ENCODE results near the gene C5orf63. TPM values are rescaled to one million over a fixed set of nuclear protein-coding genes. Genes with fewer than 3 reads are reported as not detected.

The C5orf63 gene
- total RNA-seq, 2 experiments from 2014 or later: 9.5 TPM

DNA sequence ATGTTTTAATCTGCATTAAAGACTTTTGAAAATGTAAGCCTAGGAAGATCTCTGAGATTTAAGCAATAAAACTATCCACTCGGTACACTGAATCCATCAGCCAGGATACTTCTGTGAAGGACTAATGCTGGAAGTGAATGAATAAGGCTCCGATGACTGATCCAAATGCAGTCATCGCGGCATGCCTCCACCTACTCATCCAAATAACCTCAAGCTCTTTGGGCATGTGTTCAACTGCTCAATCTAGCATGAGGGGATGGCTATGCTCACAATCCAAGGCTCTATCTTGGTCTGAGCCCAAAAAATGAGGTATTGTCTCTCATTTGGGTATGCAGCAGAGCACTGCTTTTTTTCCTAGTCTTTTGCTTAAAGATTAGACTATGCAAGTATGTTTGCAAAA, 62.1 kb downstream of the C5orf63 start:
- intact Hi-C loops (cut with micrococcal nuclease): no loop called here
- TF ChIP-seq, protein P1, sequence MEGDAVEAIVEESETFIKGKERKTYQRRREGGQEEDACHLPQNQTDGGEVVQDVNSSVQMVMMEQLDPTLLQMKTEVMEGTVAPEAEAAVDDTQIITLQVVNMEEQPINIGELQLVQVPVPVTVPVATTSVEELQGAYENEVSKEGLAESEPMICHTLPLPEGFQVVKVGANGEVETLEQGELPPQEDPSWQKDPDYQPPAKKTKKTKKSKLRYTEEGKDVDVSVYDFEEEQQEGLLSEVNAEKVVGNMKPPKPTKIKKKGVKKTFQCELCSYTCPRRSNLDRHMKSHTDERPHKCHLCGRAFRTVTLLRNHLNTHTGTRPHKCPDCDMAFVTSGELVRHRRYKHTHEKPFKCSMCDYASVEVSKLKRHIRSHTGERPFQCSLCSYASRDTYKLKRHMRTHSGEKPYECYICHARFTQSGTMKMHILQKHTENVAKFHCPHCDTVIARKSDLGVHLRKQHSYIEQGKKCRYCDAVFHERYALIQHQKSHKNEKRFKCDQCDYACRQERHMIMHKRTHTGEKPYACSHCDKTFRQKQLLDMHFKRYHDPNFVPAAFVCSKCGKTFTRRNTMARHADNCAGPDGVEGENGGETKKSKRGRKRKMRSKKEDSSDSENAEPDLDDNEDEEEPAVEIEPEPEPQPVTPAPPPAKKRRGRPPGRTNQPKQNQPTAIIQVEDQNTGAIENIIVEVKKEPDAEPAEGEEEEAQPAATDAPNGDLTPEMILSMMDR (IDR thresholded peaks at IDR 0.05): no peak
- peaks cover 3% of the 10 kb centered on the region for H3K9me3 Mint-ChIP-seq
- H3K27ac Mint-ChIP-seq: peak overlapping the region; percentile 67
- no peak for DNase-seq
- POLR2A ChIA-PET: interaction anchor here (2.0 kb wide), 1 partner anchor 18 kb away, joined by 5 read pairs; no protein-coding TSS in a partner anchor
- peaks cover 48% of the 10 kb centered on the region for H3K4me1 Mint-ChIP-seq (ENCODE audit: low read depth)
- H3K27me3 Mint-ChIP-seq: no peaks in the 10 kb centered on the region
- H3K36me3 Mint-ChIP-seq (ENCODE audit: low read depth): peaks cover 4% of the 10 kb centered on the region
- CTCF ChIA-PET: interaction anchor here (1.3 kb wide), 1 partner anchor 18 kb away, joined by 4 read pairs; no protein-coding TSS in a partner anchor
- H3K4me3 Mint-ChIP-seq: no peak overlapping the region
- ATAC-seq: no peak

DNA sequence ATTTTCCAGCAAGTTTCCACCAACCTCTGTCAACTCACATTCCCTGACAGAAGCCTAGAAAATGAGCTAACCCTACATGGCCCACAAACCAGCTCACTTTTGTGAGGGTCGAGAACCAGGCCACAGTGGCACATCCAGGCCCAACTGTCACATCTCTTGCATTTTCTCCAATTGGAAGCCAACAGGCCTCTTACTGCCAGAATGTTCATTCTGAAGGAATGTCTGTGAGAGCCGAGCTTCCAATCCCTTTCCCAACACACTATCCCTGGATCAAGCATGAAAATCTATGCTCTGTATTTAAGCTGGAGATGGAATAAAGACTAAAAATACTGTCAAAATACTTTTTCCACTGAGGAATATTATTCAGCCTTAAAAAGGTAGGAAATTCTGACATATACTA, 62.9 kb downstream of the C5orf63 start:
- POLR2A ChIA-PET: interaction anchor here (0.7 kb wide), 1 partner anchor 875 kb away, joined by 3 read pairs; no protein-coding TSS in a partner anchor
- ATAC-seq (no peak), DNase-seq (no peak)
- no peak overlapping the region for H3K27ac Mint-ChIP-seq
- TF ChIP-seq, protein P1 (IDR thresholded peaks at IDR 0.05): no peak
- peaks cover 3% of the 10 kb centered on the region for H3K9me3 Mint-ChIP-seq
- intact Hi-C loops (cut with micrococcal nuclease): no loop called here
- H3K4me3 Mint-ChIP-seq: no peak overlapping the region
- H3K36me3 Mint-ChIP-seq (ENCODE audit: low read depth): peaks cover 4% of the 10 kb centered on the region
- H3K27me3 Mint-ChIP-seq: no peaks in the 10 kb centered on the region
- CTCF ChIA-PET: no interaction called here
- peaks cover 46% of the 10 kb centered on the region for H3K4me1 Mint-ChIP-seq (ENCODE audit: low read depth)

DNA sequence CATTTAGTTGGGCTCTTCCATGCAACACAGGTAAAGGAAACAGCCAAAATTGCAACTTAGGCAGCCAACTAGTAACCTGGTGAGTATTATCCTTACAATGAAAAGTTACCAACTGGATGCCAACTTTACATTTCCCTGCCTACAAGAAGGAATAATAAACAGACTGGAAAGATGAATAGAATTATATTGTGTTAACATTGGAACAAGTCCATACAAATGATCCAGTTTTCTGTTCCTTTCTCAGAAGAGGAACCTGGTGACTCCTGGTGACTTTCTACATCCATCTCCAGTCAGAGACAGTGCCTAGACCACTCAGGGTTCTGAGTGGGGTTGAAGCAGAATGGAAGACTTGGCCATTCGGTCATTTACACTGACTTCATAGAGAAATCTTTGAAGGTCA, 63.5 kb downstream of the C5orf63 start:
- ChIA-PET POLR2A (no interaction called here), CTCF (no interaction called here)
- intact Hi-C loops (cut with micrococcal nuclease): no loop called here
- no peak overlapping the region for H3K4me3 Mint-ChIP-seq
- H3K36me3 Mint-ChIP-seq (ENCODE audit: low read depth): peaks cover 4% of the 10 kb centered on the region
- no peaks in the 10 kb centered on the region for H3K27me3 Mint-ChIP-seq
- TF ChIP-seq, protein P1 (IDR thresholded peaks at IDR 0.05): no peak
- H3K9me3 Mint-ChIP-seq: peaks cover 3% of the 10 kb centered on the region
- no peak for ATAC-seq
- no peak overlapping the region for H3K27ac Mint-ChIP-seq
- H3K4me1 Mint-ChIP-seq (ENCODE audit: low read depth): peaks cover 43% of the 10 kb centered on the region
- no peak for DNase-seq

DNA sequence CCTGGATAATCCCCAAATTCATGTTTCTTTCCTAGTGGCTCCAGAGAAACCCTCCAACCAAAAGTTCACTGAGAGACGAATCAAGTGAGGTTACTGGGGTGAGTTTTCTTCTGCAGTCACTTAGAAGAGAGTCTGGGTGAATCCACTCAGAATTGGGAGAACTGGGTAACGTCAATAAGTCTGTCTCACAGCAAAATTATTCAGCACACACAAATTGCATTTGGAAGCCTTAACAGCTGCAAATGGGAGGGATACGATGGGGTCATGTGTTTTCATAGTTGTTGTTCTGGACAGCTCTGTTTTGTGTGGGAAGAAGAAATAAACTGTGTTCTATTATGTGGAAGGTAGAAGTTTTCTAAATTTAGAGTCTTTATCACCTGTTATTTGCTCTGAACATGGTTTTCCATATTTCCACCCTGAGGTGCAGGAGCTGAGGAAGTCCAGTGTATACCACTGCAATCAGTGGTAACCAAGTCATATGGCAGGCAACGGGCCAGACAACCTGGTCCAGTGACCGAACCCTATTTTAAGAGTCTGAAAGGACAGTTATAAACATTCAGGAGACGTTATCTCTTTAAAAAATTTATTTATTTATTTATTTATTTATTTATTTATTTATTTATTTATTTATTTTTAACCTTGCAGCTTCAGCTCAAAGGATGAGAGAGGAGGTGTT, 64.9 kb downstream of the C5orf63 start:
- no peak overlapping the region for H3K4me3 Mint-ChIP-seq
- no peak for ATAC-seq
- peaks cover 3% of the 10 kb centered on the region for H3K9me3 Mint-ChIP-seq
- H3K27ac Mint-ChIP-seq: no peak overlapping the region
- intact Hi-C loops (cut with micrococcal nuclease): no loop called here
- DNase-seq: no peak
- TF ChIP-seq, protein P1 (IDR thresholded peaks at IDR 0.05): no peak
- POLR2A ChIA-PET: no interaction called here
- CTCF ChIA-PET: no interaction called here
- peaks cover 4% of the 10 kb centered on the region for H3K36me3 Mint-ChIP-seq (ENCODE audit: low read depth)
- H3K27me3 Mint-ChIP-seq: no peaks in the 10 kb centered on the region
- H3K4me1 Mint-ChIP-seq (ENCODE audit: low read depth): peaks cover 31% of the 10 kb centered on the region

DNA sequence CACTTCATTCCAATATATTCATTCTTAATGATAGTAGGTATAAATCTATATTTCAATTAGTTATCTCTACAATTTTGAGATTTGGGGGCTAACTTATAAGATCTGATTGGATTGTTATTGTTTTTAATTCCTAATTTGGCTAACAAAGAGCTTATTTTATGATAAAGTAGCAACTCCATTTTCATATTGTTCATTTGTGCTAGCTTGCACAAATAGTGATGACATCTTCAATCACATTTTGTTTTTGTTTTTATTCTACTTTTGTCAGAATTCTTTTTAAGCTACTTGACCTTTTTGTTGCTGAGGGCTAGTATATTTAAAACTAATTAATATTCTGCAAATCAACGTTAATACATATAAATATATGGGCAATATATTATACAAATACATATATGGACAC, 65.8 kb downstream of the C5orf63 start:
- TF ChIP-seq, protein P1 (IDR thresholded peaks at IDR 0.05): no peak
- ChIA-PET CTCF (no interaction called here), POLR2A (no interaction called here)
- ATAC-seq (no peak), DNase-seq (no peak)
- no peak overlapping the region for H3K4me3 Mint-ChIP-seq
- H3K9me3 Mint-ChIP-seq: peaks cover 3% of the 10 kb centered on the region
- H3K27me3 Mint-ChIP-seq: no peaks in the 10 kb centered on the region
- no peak overlapping the region for H3K27ac Mint-ChIP-seq
- intact Hi-C loops (cut with micrococcal nuclease): no loop called here
- peaks cover 4% of the 10 kb centered on the region for H3K36me3 Mint-ChIP-seq (ENCODE audit: low read depth)
- H3K4me1 Mint-ChIP-seq (ENCODE audit: low read depth): peaks cover 23% of the 10 kb centered on the region

Measured in activated CD8-positive, alpha-beta T cell treated with anti-CD3 and anti-CD28 coated beads for 36 hours (primary cell).